GM21423 (cell line): ENCODE data around the gene SLCO2A1.
A peak's percentile ranks its signal among the peaks of the same experiment; 100 is the strongest.

Source experiments
- ATAC-seq: cut with Tn5 transposase; IDR thresholded peaks from one replicate; pipeline ENCODE4 v1.9.1; 2021; ENCODE audit warnings: mild to moderate bottlenecking, moderate library complexity; ENCODE audit not compliant: unreplicated experiment

SLCO2A1 gene

GRCh38 chr3:134002306-134002705 lies 27.4 kb downstream of the SLCO2A1 start:
- no peak for ATAC-seq

GRCh38 chr3:134001251-134001650 lies 28.5 kb downstream of the SLCO2A1 start:
- ATAC-seq, result no peak

GRCh38 chr3:133999891-134000685 lies 29.6 kb downstream of the SLCO2A1 start:
- ATAC-seq, result no peak

GRCh38 chr3:133998691-133999241 lies 31.0 kb downstream of the SLCO2A1 start:
- no peak for ATAC-seq

- ATAC-seq, result no peak
Observed at GRCh38 chr3:133997871-133998635, 31.7 kb downstream of the SLCO2A1 start.

GRCh38 chr3:133996996-133997395 lies 32.7 kb downstream of the SLCO2A1 start:
- ATAC-seq, result no peak

- ATAC-seq, result no peak
Observed at GRCh38 chr3:133996251-133996661, 33.5 kb downstream of the SLCO2A1 start.

- ATAC-seq, result no peak
Observed at GRCh38 chr3:133995264-133995663, 34.5 kb downstream of the SLCO2A1 start.

- no peak for ATAC-seq
Observed at GRCh38 chr3:133994166-133994890, 35.4 kb downstream of the SLCO2A1 start.

- no peak for ATAC-seq
Observed at GRCh38 chr3:133992951-133993620, 36.6 kb downstream of the SLCO2A1 start.

GRCh38 chr3:133992381-133992780 lies 37.3 kb downstream of the SLCO2A1 start:
- no peak for ATAC-seq

- ATAC-seq, result no peak
Observed at GRCh38 chr3:133991637-133992036, 38.1 kb downstream of the SLCO2A1 start.

- ATAC-seq, result no peak
Observed at GRCh38 chr3:133991209-133991608, 38.5 kb downstream of the SLCO2A1 start.

- ATAC-seq, result no peak
Observed at GRCh38 chr3:133989936-133990702, 39.6 kb downstream of the SLCO2A1 start.

GRCh38 chr3:133988631-133989161 lies 41.0 kb downstream of the SLCO2A1 start:
- ATAC-seq, result no peak

GRCh38 chr3:133987948-133988484 lies 41.7 kb downstream of the SLCO2A1 start:
- peak; percentile 57 for ATAC-seq

GRCh38 chr3:133987136-133987535 lies 42.6 kb downstream of the SLCO2A1 start:
- ATAC-seq, result no peak

- ATAC-seq, result no peak
Observed at GRCh38 chr3:133986311-133986710, 43.4 kb downstream of the SLCO2A1 start.

- ATAC-seq, result no peak
Observed at GRCh38 chr3:133984975-133985374, 44.8 kb downstream of the SLCO2A1 start.
